SK-N-SH treated with all-trans-retinoic acid at 6 μM for 48 hours (cell line): ENCODE data around the gene TTYH3.

Source experiments
- ARNTL ChIP-seq: fragments of 450-650 bp; formaldehyde crosslinking; IDR thresholded peaks from 2 replicates; pipeline ENCODE4 v1.5.0; 2020; ENCODE audit warnings: low read depth, mild to moderate bottlenecking, moderate library complexity, borderline replicate concordance
- CREB5 ChIP-seq: fragments of 250-450 bp; sonication (Bioruptor Pico); IDR thresholded peaks from 2 replicates; pipeline ENCODE4 v1.5.1; 2020; ENCODE audit warnings: low read depth, mild to moderate bottlenecking, moderate library complexity
- PATZ1 ChIP-seq: fragments of 250-450 bp; sonication (Bioruptor Pico); IDR thresholded peaks from 2 replicates; pipeline ENCODE4 v1.8.0; 2020; ENCODE audit warnings: mild to moderate bottlenecking, moderate library complexity, borderline replicate concordance
- RARB ChIP-seq: fragments of 250-450 bp; sonication (Bioruptor Pico); IDR thresholded peaks from 2 replicates; pipeline ENCODE4 v1.8.0; 2021; ENCODE audit warnings: mild to moderate bottlenecking, moderate library complexity
- SNAI2 ChIP-seq: fragments of 250-450 bp; sonication (Bioruptor Pico); IDR thresholded peaks from 2 replicates; pipeline ENCODE4 v1.5.0; 2020; ENCODE audit warnings: mild to moderate bottlenecking, moderate library complexity
- TCF4 ChIP-seq: fragments of 250-450 bp; sonication (Bioruptor Pico); IDR thresholded peaks from 2 replicates; pipeline ENCODE4 v1.8.0; 2021; ENCODE audit warnings: mild to moderate bottlenecking, moderate library complexity, borderline replicate concordance
- TOX ChIP-seq: fragments of 250-450 bp; sonication (Bioruptor Pico); IDR thresholded peaks from 2 replicates; pipeline ENCODE4 v1.8.0; 2021; ENCODE audit warnings: mild to moderate bottlenecking, moderate library complexity, borderline replicate concordance
- TSHZ2 ChIP-seq: fragments of 250-450 bp; sonication (Bioruptor Pico); IDR thresholded peaks from 2 replicates; pipeline ENCODE4 v1.5.0; 2020; ENCODE audit warnings: mild to moderate bottlenecking, moderate library complexity
- ZFP3 ChIP-seq: fragments of 250-450 bp; sonication (Bioruptor Pico); IDR thresholded peaks from 2 replicates; pipeline ENCODE4 v1.5.0; 2020; ENCODE audit warnings: mild to moderate bottlenecking, moderate library complexity
- ZFP30 ChIP-seq: fragments of 450-650 bp; formaldehyde crosslinking; IDR thresholded peaks from 2 replicates; pipeline ENCODE4 v1.5.0; 2022; ENCODE audit warnings: mild to moderate bottlenecking, moderate library complexity
- TF ChIP-seq, protein P1 (sequence below): fragments of 250-450 bp; sonication (Bioruptor Pico); IDR thresholded peaks from 2 replicates; pipeline ENCODE4 v1.5.1; 2021; ENCODE audit warnings: mild to moderate bottlenecking, moderate library complexity
- TF ChIP-seq, protein P2 (sequence below): fragments of 250-450 bp; sonication (Bioruptor Pico); IDR thresholded peaks from 2 replicates; pipeline ENCODE4 v1.8.0; 2021; ENCODE audit warnings: low read depth, mild to moderate bottlenecking, moderate library complexity, borderline replicate concordance

DNA sequence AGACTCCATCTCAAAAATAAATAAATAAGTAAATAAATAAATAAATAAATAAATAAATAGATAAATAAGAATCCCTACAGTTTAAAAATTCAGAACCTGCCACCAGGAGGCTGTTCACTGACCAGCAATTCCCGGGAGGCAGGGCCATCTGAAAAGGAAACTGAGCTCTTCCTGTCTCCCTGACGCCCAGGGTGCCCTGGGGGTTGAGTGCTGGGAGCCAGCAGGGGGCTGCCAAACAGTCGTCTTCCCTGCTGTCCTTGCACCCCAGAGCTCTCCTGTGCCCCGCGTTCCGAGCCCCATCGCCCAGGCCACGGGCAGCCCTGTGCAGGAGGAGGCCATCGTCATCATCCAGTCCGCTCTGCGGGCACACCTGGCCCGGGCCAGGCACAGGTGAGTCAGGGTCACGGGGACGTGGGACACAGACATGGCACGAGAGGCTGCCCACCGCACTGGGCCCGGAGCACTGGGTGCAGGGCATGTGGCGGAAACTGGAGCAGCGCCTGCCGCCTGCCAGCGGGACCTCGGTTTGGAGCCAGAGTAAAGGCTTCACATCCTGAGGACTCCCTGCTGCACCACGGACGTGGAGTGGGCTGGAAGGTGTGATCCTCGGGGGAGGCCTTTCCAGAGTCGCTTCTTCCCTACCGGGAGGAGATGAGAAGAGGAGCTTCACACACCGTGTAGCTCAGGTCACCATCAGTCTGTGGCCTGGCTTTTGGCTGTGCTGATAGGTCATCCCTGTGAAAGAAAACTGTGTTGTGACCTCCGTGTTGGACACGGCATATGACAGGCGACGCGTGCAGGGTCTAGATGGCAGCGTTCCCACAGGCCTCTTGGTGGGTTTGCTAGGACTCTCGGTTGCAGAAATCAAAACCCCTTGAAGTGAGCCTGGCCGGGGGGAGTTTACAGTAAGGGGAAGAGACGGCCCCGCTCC, 25.9 kb upstream of the TTYH3 start:
- TF ChIP-seq ZFP30 (CRISPR knock-in tag) (no peak), RARB (CRISPR knock-in tag) (no peak), TCF4 (CRISPR knock-in tag) (no peak), TOX (no peak), PATZ1 (no peak), ZFP3 (CRISPR knock-in tag) (no peak), TSHZ2 (no peak), ARNTL (CRISPR knock-in tag) (no peak), CREB5 (CRISPR knock-in tag) (no peak), SNAI2 (no peak)
- TF ChIP-seq, protein P1, sequence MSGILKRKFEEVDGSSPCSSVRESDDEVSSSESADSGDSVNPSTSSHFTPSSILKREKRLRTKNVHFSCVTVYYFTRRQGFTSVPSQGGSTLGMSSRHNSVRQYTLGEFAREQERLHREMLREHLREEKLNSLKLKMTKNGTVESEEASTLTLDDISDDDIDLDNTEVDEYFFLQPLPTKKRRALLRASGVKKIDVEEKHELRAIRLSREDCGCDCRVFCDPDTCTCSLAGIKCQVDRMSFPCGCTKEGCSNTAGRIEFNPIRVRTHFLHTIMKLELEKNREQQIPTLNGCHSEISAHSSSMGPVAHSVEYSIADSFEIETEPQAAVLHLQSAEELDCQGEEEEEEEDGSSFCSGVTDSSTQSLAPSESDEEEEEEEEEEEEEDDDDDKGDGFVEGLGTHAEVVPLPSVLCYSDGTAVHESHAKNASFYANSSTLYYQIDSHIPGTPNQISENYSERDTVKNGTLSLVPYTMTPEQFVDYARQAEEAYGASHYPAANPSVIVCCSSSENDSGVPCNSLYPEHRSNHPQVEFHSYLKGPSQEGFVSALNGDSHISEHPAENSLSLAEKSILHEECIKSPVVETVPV = no peak
- TF ChIP-seq, protein P2, sequence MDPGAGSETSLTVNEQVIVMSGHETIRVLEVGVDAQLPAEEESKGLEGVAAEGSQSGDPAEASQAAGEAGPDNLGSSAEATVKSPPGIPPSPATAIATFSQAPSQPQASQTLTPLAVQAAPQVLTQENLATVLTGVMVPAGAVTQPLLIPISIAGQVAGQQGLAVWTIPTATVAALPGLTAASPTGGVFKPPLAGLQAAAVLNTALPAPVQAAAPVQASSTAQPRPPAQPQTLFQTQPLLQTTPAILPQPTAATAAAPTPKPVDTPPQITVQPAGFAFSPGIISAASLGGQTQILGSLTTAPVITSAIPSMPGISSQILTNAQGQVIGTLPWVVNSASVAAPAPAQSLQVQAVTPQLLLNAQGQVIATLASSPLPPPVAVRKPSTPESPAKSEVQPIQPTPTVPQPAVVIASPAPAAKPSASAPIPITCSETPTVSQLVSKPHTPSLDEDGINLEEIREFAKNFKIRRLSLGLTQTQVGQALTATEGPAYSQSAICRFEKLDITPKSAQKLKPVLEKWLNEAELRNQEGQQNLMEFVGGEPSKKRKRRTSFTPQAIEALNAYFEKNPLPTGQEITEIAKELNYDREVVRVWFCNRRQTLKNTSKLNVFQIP = no peak
